Stimulated activated CD8-positive, alpha-beta memory T cell treated with anti-CD3 and anti-CD28 coated beads, Interleukin-15, amount 100 ng/mL, for 24 hours (primary cell): ENCODE results near the gene AFF2.

ENCODE experiments used
- DNase-seq: peaks from one replicate; pipeline ENCODE4 v3.0.0-alpha.2; 2020; ENCODE audit warnings: low read depth

Gene AFF2

GRCh38 chrX:148741441-148741840 is 241.0 kb downstream of the AFF2 start:
- no peak for DNase-seq

GRCh38 chrX:148755111-148755510 is 254.7 kb downstream of the AFF2 start:
- no peak for DNase-seq

GRCh38 chrX:148763896-148764295 is 263.5 kb downstream of the AFF2 start:
- DNase-seq: no peak

- DNase-seq: no peak
Observed at GRCh38 chrX:148768296-148768695, 267.9 kb downstream of the AFF2 start.

GRCh38 chrX:148771440-148771839 is 271.0 kb downstream of the AFF2 start:
- DNase-seq: no peak

- no peak for DNase-seq
Observed at GRCh38 chrX:148774276-148774675, 273.9 kb downstream of the AFF2 start.

GRCh38 chrX:148784137-148784536 is 283.7 kb downstream of the AFF2 start:
- DNase-seq: no peak

GRCh38 chrX:148784856-148785255 is 284.4 kb downstream of the AFF2 start:
- no peak for DNase-seq

GRCh38 chrX:148785256-148785655 is 284.8 kb downstream of the AFF2 start:
- DNase-seq: no peak

- DNase-seq: no peak
Observed at GRCh38 chrX:148788449-148788848, 288.0 kb downstream of the AFF2 start.

- DNase-seq: no peak
Observed at GRCh38 chrX:148794350-148794749, 293.9 kb downstream of the AFF2 start.

- no peak for DNase-seq
Observed at GRCh38 chrX:148804579-148805355, 304.4 kb downstream of the AFF2 start.

- no peak for DNase-seq
Observed at GRCh38 chrX:148806145-148806870, 305.9 kb downstream of the AFF2 start.

- DNase-seq: no peak
Observed at GRCh38 chrX:148808833-148809232, 308.4 kb downstream of the AFF2 start.

GRCh38 chrX:148811236-148811635 is 310.8 kb downstream of the AFF2 start:
- DNase-seq: no peak

GRCh38 chrX:148813422-148813821 is 313.0 kb downstream of the AFF2 start:
- no peak for DNase-seq

GRCh38 chrX:148813967-148814366 is 313.6 kb downstream of the AFF2 start:
- DNase-seq: no peak

- DNase-seq: no peak
Observed at GRCh38 chrX:148815218-148815961, 315.0 kb downstream of the AFF2 start.

- no peak for DNase-seq
Observed at GRCh38 chrX:148823986-148824385, 323.6 kb downstream of the AFF2 start.

- no peak for DNase-seq
Observed at GRCh38 chrX:148825696-148826095, 325.3 kb downstream of the AFF2 start.

GRCh38 chrX:148836741-148837140 is 336.3 kb downstream of the AFF2 start:
- DNase-seq: no peak

- no peak for DNase-seq
Observed at GRCh38 chrX:148850631-148851030, 350.2 kb downstream of the AFF2 start.

- DNase-seq: no peak
Observed at GRCh38 chrX:148854306-148854705, 353.9 kb downstream of the AFF2 start.
